Effector memory CD8-positive, alpha-beta T cell (primary cell): ENCODE data around the gene SLC6A5.

ENCODE experiments used
- ATAC-seq: fragments of 150-1000 bp; cut with Tn5 transposase; replicated peaks from 2 replicates; pipeline ENCODE4 v1.10.0; 2021; ENCODE audit warnings: mild to moderate bottlenecking, moderate library complexity
- DNase-seq, 3 experiments: peaks; one replicate each; pipeline ENCODE4 v3.0.0; 2021
- H3K27ac Mint-ChIP-seq, 2 donors: one replicate each; pipeline ENCODE4 v1.8.0; 2022; ENCODE audit warnings: mild to moderate bottlenecking in 2 of 2, mixed read lengths in 2 of 2, moderate library complexity in 2 of 2
- H3K27me3 Mint-ChIP-seq, 2 donors: one replicate each; pipeline ENCODE4 v1.8.0; 2022; ENCODE audit warnings: mixed read lengths in 2 of 2
- H3K36me3 Mint-ChIP-seq: one replicate; pipeline ENCODE4 v1.8.0; 2022; ENCODE audit warnings: mild to moderate bottlenecking, moderate library complexity, mixed read lengths; ENCODE audit not compliant: insufficient read depth
- H3K4me1 Mint-ChIP-seq, 2 donors: one replicate each; pipeline ENCODE4 v1.8.0; 2022; ENCODE audit warnings: low read depth in 2 of 2, mixed read lengths in 2 of 2
- H3K4me3 Mint-ChIP-seq, 2 donors: one replicate each; pipeline ENCODE4 v1.8.0; 2022; ENCODE audit warnings: mild to moderate bottlenecking in 2 of 2, mixed read lengths in 2 of 2, moderate library complexity in 2 of 2
- H3K9me3 Mint-ChIP-seq, 2 donors: one replicate each; pipeline ENCODE4 v1.8.0; 2022; ENCODE audit warnings: mixed read lengths in 2 of 2

SLC6A5 gene

GRCh38 chr11:20640401-20640800 lies 41.0 kb downstream of the SLC6A5 start:
- Mint-ChIP-seq H3K9me3 (no peaks in the 10 kb centered on the region), H3K4me3 (no peak overlapping the region), H3K4me1 (no peaks in the 10 kb centered on the region), H3K36me3 (no peaks in the 10 kb centered on the region), H3K27ac (no peak overlapping the region), H3K27me3 (peaks cover 8 to 51% of the 10 kb centered on the region in 2 donors)
- ATAC-seq (no peak), DNase-seq (no peak)

GRCh38 chr11:20644360-20644759 lies 45.0 kb downstream of the SLC6A5 start:
- no peak for ATAC-seq
- no peak for DNase-seq
- Mint-ChIP-seq H3K4me1 (no peaks in the 10 kb centered on the region), H3K36me3 (no peaks in the 10 kb centered on the region), H3K27me3 (peaks cover 0 to 24% of the 10 kb centered on the region in 2 donors), H3K27ac (no peak overlapping the region), H3K4me3 (no peak overlapping the region), H3K9me3 (no peaks in the 10 kb centered on the region)

- H3K4me3 Mint-ChIP-seq: no peak overlapping the region
- DNase-seq (peak; percentile 2 to 33 (median 14)), ATAC-seq (peak; percentile 31)
- peaks cover 4 to 17% of the 10 kb centered on the region in 2 donors for H3K27me3 Mint-ChIP-seq
- no peaks in the 10 kb centered on the region for H3K4me1 Mint-ChIP-seq
- H3K36me3 Mint-ChIP-seq: no peaks in the 10 kb centered on the region
- no peak overlapping the region for H3K27ac Mint-ChIP-seq
- H3K9me3 Mint-ChIP-seq: no peaks in the 10 kb centered on the region
Observed at GRCh38 chr11:20647976-20648565, 48.7 kb downstream of the SLC6A5 start.

- Mint-ChIP-seq H3K9me3 (no peaks in the 10 kb centered on the region), H3K27me3 (peaks cover 10 to 47% of the 10 kb centered on the region in 2 donors), H3K27ac (no peak overlapping the region), H3K4me1 (no peaks in the 10 kb centered on the region), H3K36me3 (no peaks in the 10 kb centered on the region), H3K4me3 (no peak overlapping the region)
- DNase-seq (no peak), ATAC-seq (no peak)
Observed at GRCh38 chr11:20652150-20652806, 52.9 kb downstream of the SLC6A5 start.

GRCh38 chr11:20654038-20654437 lies 54.6 kb downstream of the SLC6A5 start:
- Mint-ChIP-seq H3K4me3 (no peak overlapping the region), H3K9me3 (no peaks in the 10 kb centered on the region), H3K4me1 (no peaks in the 10 kb centered on the region), H3K27ac (no peak overlapping the region), H3K36me3 (no peaks in the 10 kb centered on the region), H3K27me3 (peaks cover 10 to 47% of the 10 kb centered on the region in 2 donors)
- no peak for DNase-seq
- ATAC-seq: no peak

GRCh38 chr11:20656901-20657300 lies 57.5 kb downstream of the SLC6A5 start:
- Mint-ChIP-seq H3K27me3 (peaks cover 9 to 47% of the 10 kb centered on the region in 2 donors), H3K9me3 (no peaks in the 10 kb centered on the region), H3K4me3 (no peak overlapping the region), H3K27ac (no peak overlapping the region), H3K4me1 (no peaks in the 10 kb centered on the region), H3K36me3 (no peaks in the 10 kb centered on the region)
- DNase-seq (no peak), ATAC-seq (no peak)

- H3K4me3 Mint-ChIP-seq: no peak overlapping the region
- no peak overlapping the region for H3K27ac Mint-ChIP-seq
- ATAC-seq (no peak), DNase-seq (no peak)
- peaks cover 0 to 4% of the 10 kb centered on the region in 2 donors for H3K9me3 Mint-ChIP-seq
- H3K36me3 Mint-ChIP-seq: no peaks in the 10 kb centered on the region
- H3K4me1 Mint-ChIP-seq: no peaks in the 10 kb centered on the region
- H3K27me3 Mint-ChIP-seq: peaks cover 11 to 37% of the 10 kb centered on the region in 2 donors
Observed at GRCh38 chr11:20658135-20658534, 58.7 kb downstream of the SLC6A5 start.

- no peaks in the 10 kb centered on the region for H3K4me1 Mint-ChIP-seq
Observed at GRCh38 chr11:20661445-20661844, 62.0 kb downstream of the SLC6A5 start.

GRCh38 chr11:20661850-20662249 lies 62.4 kb downstream of the SLC6A5 start:
- Mint-ChIP-seq H3K36me3 (no peaks in the 10 kb centered on the region), H3K4me3 (no peak overlapping the region), H3K27me3 (peaks cover 18 to 24% of the 10 kb centered on the region in 2 donors), H3K9me3 (peaks cover 0 to 4% of the 10 kb centered on the region in 2 donors), H3K4me1 (no peaks in the 10 kb centered on the region), H3K27ac (no peak overlapping the region)
- ATAC-seq: no peak
- no peak for DNase-seq

More at GRCh38 chr11:20661445-20661844, 62.0 kb downstream of the SLC6A5 start:
- Mint-ChIP-seq H3K4me3 (no peak overlapping the region), H3K27me3 (peaks cover 18 to 24% of the 10 kb centered on the region in 2 donors), H3K36me3 (no peaks in the 10 kb centered on the region), H3K27ac (no peak overlapping the region), H3K9me3 (peaks cover 0 to 4% of the 10 kb centered on the region in 2 donors)
- no peak for ATAC-seq
- DNase-seq: no peak

GRCh38 chr11:20668131-20668809 lies 68.9 kb downstream of the SLC6A5 start:
- no peak overlapping the region for H3K4me3 Mint-ChIP-seq
- H3K27ac Mint-ChIP-seq: no peak overlapping the region
- peaks cover 7 to 11% of the 10 kb centered on the region in 2 donors for H3K4me1 Mint-ChIP-seq
- H3K36me3 Mint-ChIP-seq: no peaks in the 10 kb centered on the region
- ATAC-seq (no peak), DNase-seq (no peak)
- H3K9me3 Mint-ChIP-seq: no peaks in the 10 kb centered on the region
- peaks cover 50 to 77% of the 10 kb centered on the region in 2 donors for H3K27me3 Mint-ChIP-seq

GRCh38 chr11:20668844-20669819 lies 69.7 kb downstream of the SLC6A5 start, which contains the start of gene NELL1:
NELL1 (plus strand) TSS chr11:20669586.
- Mint-ChIP-seq H3K36me3 (no peaks in the 10 kb centered on the region), H3K27ac (no peak within 1 kb of the TSS), H3K27me3 (peaks cover 54 to 86% of the 10 kb centered on the region in 2 donors), H3K9me3 (no peaks in the 10 kb centered on the region), H3K4me3 (no peak within 1 kb of the TSS), H3K4me1 (peaks cover 7 to 11% of the 10 kb centered on the region in 2 donors)
- DNase-seq (no peak), ATAC-seq (no peak)

GRCh38 chr11:20669820-20670684 lies 70.6 kb downstream of the SLC6A5 start:
- DNase-seq: no peak
- Mint-ChIP-seq H3K4me3 (no peak overlapping the region), H3K4me1 (peaks cover 7 to 11% of the 10 kb centered on the region in 2 donors), H3K27ac (no peak overlapping the region), H3K27me3 (peaks cover 59 to 90% of the 10 kb centered on the region in 2 donors), H3K9me3 (no peaks in the 10 kb centered on the region), H3K36me3 (no peaks in the 10 kb centered on the region)
- no peak for ATAC-seq
